ENCODE measurements around the gene TPI1. TPM values are rescaled to one million over a fixed set of nuclear protein-coding genes. Genes with fewer than 3 reads are reported as not detected.

The TPI1 gene
- total and polyA plus RNA-seq, 2 of the 8 experiments (the other 6 are each of a cell fraction or from before 2014, with no cell fraction given) = 910 to 3,018 TPM

DNA sequence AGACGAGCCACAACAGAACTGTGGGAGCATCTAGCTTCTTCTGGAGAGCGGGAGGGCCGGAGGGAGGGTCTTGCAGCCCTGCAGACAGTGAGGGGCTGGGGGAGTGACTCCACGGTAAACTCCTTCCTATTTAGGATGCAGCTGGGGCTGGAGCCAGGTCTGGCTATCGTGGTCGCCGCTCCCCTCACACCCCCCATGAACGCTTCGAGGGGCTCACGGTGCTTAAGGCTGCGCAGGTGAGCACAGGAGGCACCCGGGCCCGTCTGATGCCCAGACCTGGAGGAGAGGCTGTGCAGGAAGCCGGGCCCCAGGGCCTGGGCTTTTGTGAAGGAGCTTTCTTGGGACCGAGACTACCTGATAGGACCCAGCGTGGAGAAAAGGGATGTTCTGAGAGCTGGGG lies 30.5 kb upstream of the TPI1 start (continued):
- TF ChIP-seq, protein P1, sequence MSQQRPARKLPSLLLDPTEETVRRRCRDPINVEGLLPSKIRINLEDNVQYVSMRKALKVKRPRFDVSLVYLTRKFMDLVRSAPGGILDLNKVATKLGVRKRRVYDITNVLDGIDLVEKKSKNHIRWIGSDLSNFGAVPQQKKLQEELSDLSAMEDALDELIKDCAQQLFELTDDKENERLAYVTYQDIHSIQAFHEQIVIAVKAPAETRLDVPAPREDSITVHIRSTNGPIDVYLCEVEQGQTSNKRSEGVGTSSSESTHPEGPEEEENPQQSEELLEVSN (IDR thresholded peaks at IDR 0.05) = no peak
- TF ChIP-seq HDAC2 (IDR thresholded peaks at IDR 0.05; ENCODE audit: borderline replicate concordance in 1 of 2, low read depth in 2 of 2, low read length in 2 of 2) (no peak), SAP30 (IDR thresholded peaks at IDR 0.05; ENCODE audit: insufficient read depth, insufficient replicate concordance, low read length) (no peak), TAF1 (IDR thresholded peaks at IDR 0.05; ENCODE audit: low read depth, low read length) (no peak), TBP (IDR thresholded peaks at IDR 0.05; ENCODE audit: low read depth, low read length) (no peak)

All from H1 (cell line).